HepG2 (cell line): ENCODE data around the gene TEX14. TPM values are rescaled to one million over a fixed set of nuclear protein-coding genes. Genes with fewer than 3 reads are reported as not detected.
A peak's percentile ranks its signal among the peaks of the same experiment; 100 is the strongest.

Experiments used
- ATAC-seq: fragments of 200-7000 bp; cut with Tn5 transposase; 3 replicates; pipeline ENCODE4 v1.9.1; 2020; ENCODE audit warnings: mild to moderate bottlenecking, moderate library complexity
- BruUV-seq: library from RNA; stranded (reverse); fragments of 400-500 nt; replicated peaks from 2 replicates; lab custom pipeline; 2021; lab: Mats Ljungman, UMichigan
- CTCF ChIA-PET: fragments of 300-600 bp; formaldehyde crosslinking; extraction: SDS; loops from one replicate; lab custom pipeline; 2021; ENCODE audit warnings: low total read pairs, inconsistent platforms, low intra/inter-chr PET ratio; lab: Yijun Ruan, JAX
- POLR2A ChIA-PET: fragments of 350-600 bp; sonication (Branson Sonifier 250); formaldehyde crosslinking; loops from one replicate; lab custom pipeline; 2020; ENCODE audit warnings: antibody characterized with exemption, inconsistent platforms; lab: Yijun Ruan, JAX
- DNase-seq: peaks from one replicate; pipeline ENCODE4 v3.0.0-alpha.2; 2015; ENCODE audit warnings: low spot score
- FAIRE-seq: peaks from 3 replicates; lab custom pipeline; 2011; peaks lifted over from hg19 to GRCh38; lab: Jason Lieb, UNC
- H2AFZ ChIP-seq: one replicate; pipeline ENCODE4 v1.6.1; 2011; ENCODE audit warnings: low read length, inconsistent platforms
- H3K27ac ChIP-seq: fragments of 300-600 bp; 3 replicates; pipeline ENCODE4 v1.8.0; 2011; ENCODE audit warnings: mixed run types, mild to moderate bottlenecking, mixed read lengths, low read length, inconsistent platforms; ENCODE audit not compliant: insufficient read depth; ENCODE audit errors: extremely low read length
- H3K27me3 ChIP-seq, 2 experiments: fragments of 200-600 bp in 1 of 2; 2 replicates in 1 of 2; 3 replicates in 1 of 2; pipeline versions ENCODE4 v1.6.0 to v1.8.0; 2011; ENCODE audit warnings: low read length in 2 of 2, mild to moderate bottlenecking in 2 of 2, moderate library complexity in 2 of 2, inconsistent platforms in 1 of 2; ENCODE audit not compliant: insufficient read depth in 2 of 2, control insufficient read depth in 1 of 2
- H3K36me3 ChIP-seq, 2 experiments: fragments of 200-600 bp in 1 of 2; replicated peaks in 1 of 2; 2 replicates in 1 of 2; 3 replicates in 1 of 2; pipeline versions ENCODE4 v1.5.1 to v1.8.0; 2011; ENCODE audit warnings: low read length in 2 of 2, inconsistent platforms in 1 of 2; ENCODE audit not compliant: insufficient read depth in 2 of 2, control insufficient read depth in 1 of 2
- H3K4me1 ChIP-seq: 2 replicates; pipeline ENCODE4 v1.5.1; 2012; ENCODE audit warnings: low read length, inconsistent platforms; ENCODE audit not compliant: insufficient read depth
- H3K4me2 ChIP-seq: 2 replicates; pipeline ENCODE4 v1.6.0; 2011; ENCODE audit warnings: low read depth, low read length, inconsistent platforms
- H3K4me3 ChIP-seq, 3 experiments: fragments of 200-600 bp in 1 of 3; sonication (generic), shearing (Covaris generic) in 1 of 3; replicated peaks in 1 of 3; 2 replicates each; pipeline ENCODE4 v1.5.1; 2011 to 2016; ENCODE audit warnings: low read length in 3 of 3, inconsistent platforms in 2 of 3, low read depth in 2 of 3, mild to moderate bottlenecking in 2 of 3, control low read depth in 1 of 3, mixed read lengths in 1 of 3; ENCODE audit not compliant: insufficient read depth in 1 of 3
- H3K79me2 ChIP-seq: one replicate; pipeline ENCODE4 v1.6.1; 2011; ENCODE audit warnings: low read length, inconsistent platforms; ENCODE audit not compliant: insufficient read depth
- H3K9ac ChIP-seq: 2 replicates; pipeline ENCODE4 v1.6.0; 2011; ENCODE audit warnings: mild to moderate bottlenecking, low read depth, low read length, inconsistent platforms; ENCODE audit not compliant: insufficient read depth
- H3K9me3 ChIP-seq: 2 replicates; pipeline ENCODE4 v1.5.1; 2012; ENCODE audit warnings: mild to moderate bottlenecking, low read length
- H4K20me1 ChIP-seq: 2 replicates; pipeline ENCODE4 v1.6.0; 2011; ENCODE audit warnings: inconsistent platforms, mild to moderate bottlenecking, low read length, moderate library complexity; ENCODE audit not compliant: insufficient read depth
- ATM ChIP-seq: fragments of 450-650 bp; IDR thresholded peaks from 2 replicates; pipeline ENCODE4 v1.7.1; 2017; ENCODE audit warnings: mild to moderate bottlenecking, borderline replicate concordance
- CENPBD1 ChIP-seq: sonication (generic); formaldehyde crosslinking; IDR thresholded peaks from 2 replicates; pipeline ENCODE4 v1.8.0; 2022; ENCODE audit warnings: missing genetic modification reagents, low read depth, mild to moderate bottlenecking, borderline replicate concordance
- HMGA1 ChIP-seq: sonication (generic); formaldehyde crosslinking; conservative IDR thresholded peaks from 2 replicates; pipeline ENCODE4 v1.4.0; 2020; ENCODE audit warnings: missing genetic modification reagents
- PRDM15 ChIP-seq: sonication (generic); formaldehyde crosslinking; IDR thresholded peaks from 2 replicates; pipeline ENCODE4 v1.4.0; 2020; ENCODE audit warnings: missing genetic modification reagents
- PTBP1 ChIP-seq: fragments of 200-400 bp; formaldehyde crosslinking; IDR thresholded peaks from 2 replicates; pipeline ENCODE4 v1.6.1; 2018; ENCODE audit warnings: low read length, low read depth; ENCODE audit not compliant: poor library complexity, severe bottlenecking
- THAP11 ChIP-seq: IDR thresholded peaks from 2 replicates; pipeline ENCODE4 v1.6.1; 2016; ENCODE audit warnings: missing biosample characterization, missing genetic modification reagents
- ZBED4 ChIP-seq: sonication (generic); formaldehyde crosslinking; IDR thresholded peaks from 2 replicates; pipeline ENCODE4 v1.4.0; 2020; ENCODE audit warnings: missing genetic modification reagents, borderline replicate concordance
- ZBTB37 ChIP-seq: sonication (generic); formaldehyde crosslinking; IDR thresholded peaks from 2 replicates; pipeline ENCODE4 v1.4.0; 2020; ENCODE audit warnings: mild to moderate bottlenecking, missing genetic modification reagents
- ZNF333 ChIP-seq: sonication (generic); formaldehyde crosslinking; IDR thresholded peaks from 2 replicates; pipeline ENCODE4 v1.4.0; 2020; ENCODE audit warnings: mild to moderate bottlenecking, missing genetic modification reagents, borderline replicate concordance
- ZNF431 ChIP-seq: sonication (generic); formaldehyde crosslinking; IDR thresholded peaks from 2 replicates; pipeline ENCODE4 v1.9.0; 2022; ENCODE audit warnings: missing genetic modification reagents, low read depth, mild to moderate bottlenecking, borderline replicate concordance
- ZNF619 ChIP-seq: sonication (generic); formaldehyde crosslinking; IDR thresholded peaks from 2 replicates; pipeline ENCODE4 v1.4.0; 2020; ENCODE audit warnings: mild to moderate bottlenecking, missing genetic modification reagents
- ZNF639 ChIP-seq: conservative IDR thresholded peaks from 2 replicates; pipeline ENCODE4 v1.6.1; 2018; ENCODE audit warnings: missing genetic modification reagents
- ZSCAN29 ChIP-seq: sonication (generic); formaldehyde crosslinking; conservative IDR thresholded peaks from 2 replicates; pipeline ENCODE4 v1.4.0; 2020; ENCODE audit warnings: mild to moderate bottlenecking, missing genetic modification reagents
- WGBS: methylation state at CpG from one replicate; pipeline ENCODE4 v1.1.6; 2017; ENCODE audit warnings: low lambda C conversion rate; 5-methylcytosine and 5-hydroxymethylcytosine counted together
- in situ Hi-C: cut with HindIII; loops from 2 replicates; pipeline ENCODE4 v1.10.0; 2017; ENCODE audit warnings: low pct_unique_long_range_greater_than_20kb; ENCODE audit not compliant: extremely low pct_ligation_motif_present
- intact Hi-C: fragments of 100-400 bp; cut with micrococcal nuclease; formaldehyde crosslinking; loops from one replicate; pipeline ENCODE4 v1.10.0; 2022; ENCODE audit not compliant: unreplicated experiment
- polyA plus RNA-seq, 8 experiments: library from polyadenylated mRNA; depleted of rRNA in 3 of 8; stranded (reverse) in 7 of 8; unstranded in 1 of 8; fragments of >200 nt; fragmentation: Illumina TruSeq in 4 of 8; extraction: Trizol in 4 of 8; gene quantifications; 2 replicates each; pipeline versions ENCODE4 v1.2.1 to v1.2.3, GENCODE V29; 2011 to 2016; ENCODE audit warnings: low read depth in 4 of 8, missing spikeins in 1 of 8, mixed read lengths in 1 of 8; ENCODE audit not compliant: insufficient read depth in 1 of 8
- total RNA-seq, 5 experiments: library from RNA; depleted of rRNA; stranded (reverse); fragments of >200 nt; fragmentation: Illumina TruSeq; extraction: Trizol; gene quantifications; 2 replicates each; pipeline ENCODE4 v1.2.3, GENCODE V29; 2016; ENCODE audit warnings: low read depth in 1 of 5

TEX14 gene
- total and polyA plus RNA-seq, 2 of the 13 experiments (the other 11 are each of a cell fraction or from before 2014, with no cell fraction given) = 0.04 to 0.07 TPM

GRCh38 chr17:58564243-58564642 is 127.6 kb downstream of the TEX14 start:
- Histone ChIP-seq H3K4me2 (no peak overlapping the region), H3K27me3 (peaks cover 2 to 14% of the 10 kb centered on the region in 2 experiments; a peak in 3 of 5 replicates), H3K27ac (no peak overlapping the region), H3K36me3 (no peaks in the 10 kb centered on the region), H3K9me3 (no peaks in the 10 kb centered on the region), H3K9ac (no peak overlapping the region), H3K79me2 (no peaks in the 10 kb centered on the region), H3K4me1 (no peaks in the 10 kb centered on the region), H4K20me1 (no peaks in the 10 kb centered on the region), H3K4me3 (no peak overlapping the region), H2AFZ (no peak overlapping the region)
- POLR2A ChIA-PET = no interaction called here
- WGBS = 46% methylated on average over 2 of the region's 2 CpGs
- DNase-seq (no peak), ATAC-seq (no peak), FAIRE-seq (peak; percentile 46)
- CTCF ChIA-PET = no interaction called here
- in situ Hi-C loops = no loop called here
- BruUV-seq = no TSS peak
- intact Hi-C loops = no loop called here
- TF ChIP-seq ZNF333 (CRISPR knock-in tag) (no peak), HMGA1 (CRISPR knock-in tag) (no peak), ZBED4 (CRISPR knock-in tag) (no peak), ATM (no peak), ZNF619 (CRISPR knock-in tag) (no peak), PRDM15 (CRISPR knock-in tag) (no peak), PTBP1 (no peak), ZSCAN29 (CRISPR knock-in tag) (no peak), CENPBD1 (no peak), ZNF639 (CRISPR knock-in tag) (no peak), THAP11 (CRISPR knock-in tag) (no peak), ZNF431 (CRISPR knock-in tag) (no peak), ZBTB37 (CRISPR knock-in tag) (no peak)
